ACHN (cell line): ENCODE results near the gene FHL2.

Experiments
- DNase-seq: peaks from one replicate; pipeline ENCODE4 v3.0.0-alpha.2; 2015
- in situ Hi-C: cut with HindIII; loops from 2 replicates; pipeline ENCODE4 v1.10.0; 2017; ENCODE audit warnings: low sequenced_read_pairs, low pct_ligation_motif_present, low pct_unique_long_range_greater_than_20kb

Gene FHL2

DNA sequence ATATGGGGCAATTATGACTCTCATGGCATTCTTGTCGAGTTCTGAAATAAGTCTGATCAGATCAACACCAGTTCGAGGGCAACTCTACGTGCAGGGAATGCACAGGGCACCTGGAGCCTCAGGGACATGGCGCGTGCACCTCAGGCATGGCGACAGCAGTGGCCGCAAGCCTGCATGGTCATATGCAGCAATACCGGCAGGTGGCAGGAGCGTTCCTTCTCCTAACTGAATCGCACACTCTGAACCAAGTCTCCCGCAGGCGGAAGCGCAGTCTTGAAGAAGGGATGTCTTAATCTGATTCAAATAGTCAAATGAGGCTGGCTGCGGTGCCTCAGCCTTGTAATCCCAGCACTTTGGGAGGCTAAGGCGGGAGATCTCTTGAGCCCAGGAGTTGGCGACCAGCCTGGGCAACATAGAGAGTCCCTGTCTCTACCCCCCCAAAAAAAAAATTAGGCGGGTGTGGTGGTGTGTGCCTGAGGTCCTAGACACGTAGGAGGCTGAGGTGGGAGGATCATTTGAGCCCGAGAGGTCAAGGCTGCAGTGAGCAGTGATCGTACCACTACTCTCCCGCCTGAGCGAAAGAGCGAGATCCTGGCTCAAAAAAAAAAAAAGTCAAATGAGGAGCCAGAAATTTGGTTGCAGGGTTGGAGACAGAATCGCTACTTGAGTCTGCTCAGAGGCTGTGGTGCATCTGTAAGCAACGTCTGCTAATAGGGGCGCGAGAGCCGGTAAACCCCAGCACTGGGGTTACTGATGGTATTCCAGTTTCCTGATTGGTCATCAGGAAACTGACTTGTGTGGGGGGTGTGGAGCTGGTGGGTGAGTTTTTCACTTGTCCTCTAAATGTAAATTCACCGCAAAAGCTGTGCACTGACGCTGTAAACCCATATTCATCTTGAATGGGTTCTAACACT, 28.8 kb downstream of the FHL2 start:
- DNase-seq, result peak; percentile 61
- in situ Hi-C loops, result no loop called here

GRCh38 chr2:105368759-105369408, 30.0 kb downstream of the FHL2 start:
- DNase-seq, result no peak
- in situ Hi-C loops, result no loop called here

DNA sequence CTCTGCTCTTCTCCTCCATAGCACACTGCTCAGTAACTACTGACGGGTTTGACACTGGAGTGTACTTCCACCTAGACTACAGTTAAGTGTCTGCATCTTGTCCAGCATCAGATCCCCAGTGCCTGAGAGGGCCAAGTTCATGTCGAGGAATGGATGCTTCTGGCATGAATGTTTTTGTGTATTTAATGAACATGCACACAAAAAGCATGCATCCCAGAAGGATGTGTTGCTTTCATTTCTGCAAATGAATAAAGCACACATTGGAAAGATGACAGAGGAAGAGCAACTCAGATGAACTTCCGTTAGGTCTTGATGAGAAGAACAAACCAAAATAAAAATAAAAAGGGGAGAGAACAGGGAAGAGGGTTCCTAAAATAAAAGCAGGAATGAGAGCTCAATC, 33.6 kb downstream of the FHL2 start:
- no peak for DNase-seq
- in situ Hi-C loops, result no loop called here

GRCh38 chr2:105364436-105365139, 34.3 kb downstream of the FHL2 start:
- no peak for DNase-seq
- in situ Hi-C loops, result no loop called here

- DNase-seq, result no peak
- in situ Hi-C loops, result no loop called here
These were observed 35.8 kb downstream of the FHL2 start for GRCh38 chr2:105362862-105363591.

- no peak for DNase-seq
- in situ Hi-C loops, result no loop called here
These were observed 37.6 kb downstream of the FHL2 start for GRCh38 chr2:105361102-105361889.

GRCh38 chr2:105358593-105358992, 40.3 kb downstream of the FHL2 start:
- in situ Hi-C loops, result no loop called here
- DNase-seq, result no peak

- no peak for DNase-seq
- in situ Hi-C loops, result no loop called here
These were observed 41.7 kb downstream of the FHL2 start for GRCh38 chr2:105357122-105357521.

- DNase-seq, result peak; percentile 68
These were observed 54.0 kb downstream of the FHL2 start for GRCh38 chr2:105344704-105345345.

DNA sequence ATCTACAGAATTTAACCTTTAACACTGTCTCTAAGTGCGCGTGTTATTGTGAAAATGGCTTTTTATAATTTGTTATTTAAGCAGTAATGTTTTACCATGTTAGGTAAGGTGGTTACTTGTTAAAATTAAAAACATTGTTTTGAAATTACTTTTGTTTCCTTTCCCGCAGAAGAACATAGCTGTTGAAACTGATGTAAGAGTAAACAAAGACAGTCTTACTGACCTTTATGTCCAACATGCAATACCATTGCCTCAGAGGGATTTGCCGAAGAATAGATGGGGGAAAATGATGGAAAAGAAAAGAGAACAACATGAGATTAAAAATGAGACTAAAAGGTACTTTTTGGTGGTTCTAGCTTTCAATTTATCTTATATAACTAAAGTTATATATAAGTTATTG, 59.4 kb downstream of the FHL2 start:
- no peak for DNase-seq
- in situ Hi-C loops, result no loop called here

More at GRCh38 chr2:105344704-105345345, 54.0 kb downstream of the FHL2 start:
- in situ Hi-C loops, result loop anchor here (10.0 kb wide), 1 partner anchor 180 kb away; no protein-coding TSS in a partner anchor

- in situ Hi-C loops, result no loop called here
- peak; percentile 21 for DNase-seq
These were observed 60.8 kb downstream of the FHL2 start for GRCh38 chr2:105338020-105338385.

DNA sequence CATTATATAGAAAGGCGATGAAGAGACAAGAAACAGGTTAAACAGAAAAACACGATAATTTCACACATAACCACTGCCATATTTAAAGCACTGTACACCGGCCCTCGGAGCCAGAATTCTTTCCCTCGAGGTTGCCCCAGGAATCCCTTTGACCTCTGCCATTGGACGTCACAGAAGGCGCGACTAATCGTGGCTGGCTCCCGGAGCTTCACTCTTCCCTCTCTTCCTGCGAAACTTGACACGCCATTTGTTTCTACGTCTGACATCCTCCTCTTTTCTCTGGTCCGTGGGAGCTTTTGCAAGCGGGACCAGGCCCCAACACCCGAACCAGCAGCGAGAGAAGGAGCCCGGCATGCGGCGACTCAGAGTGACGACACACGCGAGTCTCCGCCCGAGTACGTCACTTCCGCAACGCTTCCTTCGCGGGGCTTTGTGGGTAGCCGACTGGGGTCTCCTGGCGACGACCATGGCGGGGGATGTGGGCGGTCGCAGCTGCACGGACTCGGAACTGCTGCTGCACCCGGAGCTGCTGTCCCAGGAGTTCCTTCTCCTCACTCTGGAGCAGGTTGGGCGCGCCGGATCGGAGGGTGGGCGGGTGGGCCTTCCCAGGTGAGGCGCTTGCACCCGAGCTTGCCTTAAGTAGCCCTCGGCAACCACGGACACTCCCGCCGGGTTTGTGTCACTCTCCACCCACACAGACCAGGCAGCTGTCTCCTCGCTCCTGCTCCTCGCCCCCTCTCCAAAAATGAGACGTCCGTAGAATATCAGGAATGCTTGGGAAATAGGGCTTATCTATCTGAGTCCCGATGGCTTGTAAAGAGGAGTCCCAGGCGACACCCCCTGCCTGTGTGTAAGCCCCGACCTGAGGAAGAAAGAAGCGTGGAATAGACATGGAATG, 61.5 kb downstream of the FHL2 start, which contains the start of gene C2orf49:
C2orf49 (plus strand) TSS at position 419 of the 898 bp plus-strand sequence; CDS start at position 467, 48 bp downstream.
- in situ Hi-C loops, result no loop called here
- peak; percentile 88 for DNase-seq

DNA sequence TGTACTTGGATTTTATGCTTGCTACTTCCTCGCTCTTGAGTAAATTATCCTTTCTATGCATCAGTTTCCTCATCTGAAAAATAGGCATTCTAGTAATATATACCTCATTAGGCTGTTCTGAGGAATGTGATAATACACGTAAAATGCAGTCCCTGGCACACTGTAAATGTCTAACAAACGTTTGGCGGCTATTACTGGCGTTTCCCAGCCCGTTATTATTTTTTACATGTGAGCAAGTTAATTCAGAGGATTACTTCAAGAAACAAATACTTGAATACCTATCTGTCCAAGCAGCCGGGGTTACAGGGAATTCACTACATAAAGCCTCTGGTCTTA, 62.1 kb downstream of the FHL2 start:
- in situ Hi-C loops, result no loop called here
- DNase-seq, result no peak

- in situ Hi-C loops, result no loop called here
These were observed 63.4 kb downstream of the FHL2 start for GRCh38 chr2:105335469-105335868.

DNA sequence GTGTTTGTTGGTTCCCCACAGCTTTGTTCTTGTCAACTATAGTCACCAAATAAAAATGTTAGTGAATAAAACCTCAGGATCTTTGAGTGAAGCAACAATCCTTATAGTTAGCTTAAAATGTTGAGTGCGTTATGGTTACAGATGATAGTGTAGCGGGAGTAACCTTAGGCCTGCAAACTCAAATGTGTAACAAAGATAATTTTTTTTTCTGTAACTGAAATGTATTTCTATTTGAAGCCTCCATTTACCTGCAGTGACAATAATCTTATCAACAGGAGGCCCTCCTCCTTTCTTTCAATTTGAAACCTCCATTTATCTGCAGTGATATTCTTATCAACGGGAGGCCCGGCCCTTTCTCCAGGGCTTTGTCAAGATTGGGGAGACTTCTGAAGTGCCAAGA, 64.6 kb downstream of the FHL2 start:
- in situ Hi-C loops, result no loop called here
- no peak for DNase-seq

More at GRCh38 chr2:105335469-105335868, 63.4 kb downstream of the FHL2 start:
- no peak for DNase-seq

DNA sequence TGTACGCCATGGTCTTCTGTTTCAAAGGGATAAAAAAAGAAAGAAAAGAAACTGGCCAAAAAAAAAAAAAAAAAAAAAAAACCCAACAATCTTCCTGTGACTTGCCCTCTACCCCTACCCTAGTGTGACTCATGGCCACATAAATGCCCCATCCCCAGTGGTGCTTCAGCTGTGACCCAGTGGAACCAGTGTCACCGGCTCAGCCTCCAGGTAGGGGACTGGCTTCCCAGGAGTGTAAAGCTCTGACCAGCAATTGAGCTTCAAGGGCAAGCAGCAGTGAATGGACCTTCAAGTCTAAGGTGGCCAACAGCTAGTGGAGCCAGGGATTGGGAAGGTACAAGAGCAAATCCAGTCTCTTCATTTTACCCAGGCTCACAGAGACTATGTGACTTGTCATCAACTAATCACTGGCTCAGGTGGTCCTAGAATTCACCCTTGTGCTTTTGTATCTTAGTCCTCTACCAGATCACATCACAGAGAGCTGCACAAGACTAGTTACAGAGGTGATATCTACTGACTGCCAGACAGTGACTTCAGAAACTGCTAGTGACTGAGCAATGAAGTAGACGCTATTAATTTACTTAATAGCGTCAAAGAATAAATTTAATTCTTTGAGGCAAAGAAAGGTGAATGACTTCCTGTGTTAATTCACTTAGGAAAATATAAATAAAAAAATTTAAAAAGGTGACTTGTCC, 68.0 kb downstream of the FHL2 start:
- in situ Hi-C loops, result no loop called here
- DNase-seq, result peak; percentile 22
